HEK293 (cell line): ENCODE measurements around the gene CHRM2.

Experiments
- CTCF ChIP-seq: fragments of 450-650 bp; formaldehyde crosslinking; IDR thresholded peaks from 2 replicates; pipeline ENCODE4 v1.5.1; 2016; ENCODE audit warnings: missing biosample characterization, missing genetic modification characterization
- SP2 ChIP-seq: fragments of 450-650 bp; formaldehyde crosslinking; IDR thresholded peaks from 2 replicates; pipeline ENCODE4 v1.5.1; 2016; ENCODE audit warnings: missing biosample characterization, missing genetic modification characterization
- ZBTB10 ChIP-seq: fragments of 450-650 bp; formaldehyde crosslinking; IDR thresholded peaks from 2 replicates; pipeline ENCODE4 v1.5.1; 2016; ENCODE audit warnings: missing biosample characterization, missing genetic modification characterization
- ZBTB49 ChIP-seq: fragments of 450-650 bp; formaldehyde crosslinking; IDR thresholded peaks from 2 replicates; pipeline ENCODE4 v1.5.1; 2016; ENCODE audit warnings: missing biosample characterization, missing genetic modification characterization, low read depth
- ZNF146 ChIP-seq: fragments of 450-650 bp; formaldehyde crosslinking; IDR thresholded peaks from 2 replicates; pipeline ENCODE4 v1.5.1; 2016; ENCODE audit warnings: missing biosample characterization, missing genetic modification characterization
- ZNF174 ChIP-seq: fragments of 450-650 bp; formaldehyde crosslinking; IDR thresholded peaks from 2 replicates; pipeline ENCODE4 v1.5.0; 2017; ENCODE audit warnings: missing biosample characterization, mild to moderate bottlenecking, missing genetic modification characterization
- ZNF274 ChIP-seq, 2 experiments: fragments of 200-500 bp in 1 of 2; fragments of 450-650 bp in 1 of 2; sonication (Bioruptor generic) in 1 of 2; formaldehyde crosslinking in 1 of 2; IDR thresholded peaks; 2 replicates each; pipeline versions ENCODE4 v1.5.1 to v1.6.1; 2014 to 2016; ENCODE audit warnings: borderline replicate concordance in 1 of 2, inconsistent platforms in 1 of 2, low read length in 1 of 2, missing biosample characterization in 1 of 2, missing genetic modification characterization in 1 of 2
- ZNF433 ChIP-seq: fragments of 450-650 bp; formaldehyde crosslinking; IDR thresholded peaks from 2 replicates; pipeline ENCODE4 v1.5.1; 2016; ENCODE audit warnings: missing biosample characterization, missing genetic modification characterization, low read depth
- ZNF670 ChIP-seq: fragments of 450-650 bp; formaldehyde crosslinking; IDR thresholded peaks from 2 replicates; pipeline ENCODE4 v1.5.1; 2016; ENCODE audit warnings: missing biosample characterization, missing genetic modification characterization, low read depth
- ZNF701 ChIP-seq: fragments of 450-650 bp; formaldehyde crosslinking; IDR thresholded peaks from 2 replicates; pipeline ENCODE4 v1.5.1; 2016; ENCODE audit warnings: missing biosample characterization, missing genetic modification characterization
- ZNF830 ChIP-seq: fragments of 450-650 bp; IDR thresholded peaks from 2 replicates; pipeline ENCODE4 v1.5.0; 2018; ENCODE audit warnings: missing biosample characterization, missing genetic modification characterization, low read depth, mild to moderate bottlenecking, moderate library complexity

- no peak for TF ChIP-seq ZNF146
- TF ChIP-seq ZNF670 (tag by site-specific recombination): no peak
- TF ChIP-seq ZBTB49 (tag by site-specific recombination): no peak
- no peak for TF ChIP-seq CTCF (tag by site-specific recombination)
- no peak for TF ChIP-seq SP2 (tag by site-specific recombination)
- no peak for TF ChIP-seq ZNF433 (tag by site-specific recombination)
- TF ChIP-seq ZBTB10 (tag by site-specific recombination): no peak
- TF ChIP-seq ZNF174 (tag by site-specific recombination): no peak
- no peak for TF ChIP-seq ZNF830 (tag by site-specific recombination)
- TF ChIP-seq ZNF274 (IDR thresholded peaks at IDR 0.05; ENCODE audit: low read length): no peak
- TF ChIP-seq ZNF274 (tag by site-specific recombination; IDR thresholded peaks at IDR 0.05; ENCODE audit: borderline replicate concordance): no peak
- no peak for TF ChIP-seq ZNF701 (tag by site-specific recombination)
Observed at GRCh38 chr7:136919820-136920219, 51.4 kb downstream of the CHRM2 start.
